GF-D8 (cell line): Measurements from ENCODE around the gene LRRC38.
"Not testable (repeated sequence)": the region's sequence is repeated elsewhere in the genome, so short reads cannot be mapped to it uniquely, and the experiment has no call there.

Experiments
- DNase-seq: peaks from one replicate; lab custom pipeline; 2025; lab: John Stamatoyannopoulos, UW

Gene LRRC38

GRCh38 chr1:13465515-13465914 is 48.3 kb downstream of the LRRC38 start:
- no peak for DNase-seq

DNA sequence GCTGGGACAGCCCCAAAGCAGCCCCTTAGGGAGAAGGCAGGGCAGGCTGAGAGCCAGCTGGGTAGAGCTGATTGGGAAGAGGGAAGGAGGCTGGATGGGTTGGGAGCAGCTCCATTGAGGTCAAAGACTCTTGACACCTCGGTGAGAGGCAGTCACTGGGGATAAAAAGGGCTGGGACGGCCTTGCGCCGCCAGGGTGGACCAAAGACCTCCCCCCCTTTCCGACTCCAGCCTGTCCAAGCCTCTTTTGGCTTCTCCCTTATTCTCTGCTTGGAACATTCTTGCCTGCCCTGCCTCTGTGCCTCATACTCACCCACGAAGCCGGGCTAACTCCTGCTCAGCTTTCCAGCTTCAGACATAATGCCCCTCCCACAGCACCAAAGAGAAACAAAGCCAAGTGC is 51.1 kb downstream of the LRRC38 start:
- no peak for DNase-seq

DNA sequence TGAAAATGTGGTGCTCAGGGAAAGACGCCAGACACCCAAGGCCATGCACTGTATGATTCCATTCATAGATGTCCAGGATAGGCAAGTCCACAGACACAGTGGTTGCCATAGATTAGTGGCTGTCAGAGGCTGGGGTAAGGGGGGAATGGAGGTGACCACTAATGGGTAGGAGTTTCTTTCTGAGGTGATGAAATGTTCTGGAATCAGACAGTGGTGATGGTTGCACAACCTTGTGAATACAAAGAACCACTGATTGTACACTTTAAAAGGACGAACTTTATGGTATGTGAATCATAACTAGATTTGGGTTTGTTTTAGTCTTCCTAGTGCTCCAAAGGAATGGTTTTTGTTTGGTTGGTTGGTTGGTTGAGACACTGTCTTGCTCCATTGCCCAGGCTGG is 51.8 kb downstream of the LRRC38 start:
- DNase-seq: no peak

- no peak for DNase-seq
Measured at GRCh38 chr1:13456904-13457532, 56.8 kb downstream of the LRRC38 start.

- DNase-seq: no peak
Measured at GRCh38 chr1:13451399-13451965, 62.3 kb downstream of the LRRC38 start.

- no peak for DNase-seq
Measured at GRCh38 chr1:13450204-13450603, 63.6 kb downstream of the LRRC38 start.

- DNase-seq: no peak
Measured at GRCh38 chr1:13443335-13443979, 70.3 kb downstream of the LRRC38 start.

DNA sequence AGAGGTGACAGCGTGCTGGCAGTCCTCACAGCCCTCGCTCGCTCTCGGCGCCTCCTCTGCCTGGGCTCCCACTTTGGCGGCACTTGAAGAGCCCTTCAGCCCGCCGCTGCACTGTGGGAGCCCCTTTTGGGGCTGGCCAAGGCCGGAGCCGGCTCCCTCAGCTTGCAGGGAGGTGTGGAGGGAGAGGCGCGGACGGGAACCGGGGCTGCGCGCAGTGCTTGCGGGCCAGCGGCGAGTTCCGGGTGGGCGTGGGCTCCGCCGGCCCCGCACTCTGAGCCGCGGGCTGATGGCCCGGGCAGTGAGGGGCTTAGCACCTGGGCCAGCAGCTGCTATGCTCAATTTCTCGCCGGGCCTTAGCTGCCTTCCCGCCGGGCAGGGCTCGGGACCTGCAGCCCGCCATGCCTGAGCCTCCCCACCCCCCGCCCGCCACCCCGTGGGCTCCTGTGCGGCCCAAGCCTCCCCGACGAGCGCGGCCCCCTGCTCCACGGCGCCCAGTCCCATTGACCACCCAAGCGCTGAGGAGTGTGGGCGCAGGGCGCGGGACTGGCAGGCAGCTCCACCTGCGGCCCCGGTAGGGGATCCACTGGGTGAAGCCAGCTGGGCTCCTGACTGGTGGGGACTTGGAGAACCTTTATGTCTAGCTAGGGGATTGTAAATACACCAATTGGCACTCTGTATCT is 74.6 kb downstream of the LRRC38 start:
- not testable (repeated sequence) for DNase-seq

- no peak for DNase-seq
Measured at GRCh38 chr1:13435458-13435857, 78.3 kb downstream of the LRRC38 start.

GRCh38 chr1:13433694-13434358 is 80.0 kb downstream of the LRRC38 start:
- not testable (repeated sequence) for DNase-seq

GRCh38 chr1:13432251-13432650 is 81.6 kb downstream of the LRRC38 start:
- DNase-seq: no peak

DNA sequence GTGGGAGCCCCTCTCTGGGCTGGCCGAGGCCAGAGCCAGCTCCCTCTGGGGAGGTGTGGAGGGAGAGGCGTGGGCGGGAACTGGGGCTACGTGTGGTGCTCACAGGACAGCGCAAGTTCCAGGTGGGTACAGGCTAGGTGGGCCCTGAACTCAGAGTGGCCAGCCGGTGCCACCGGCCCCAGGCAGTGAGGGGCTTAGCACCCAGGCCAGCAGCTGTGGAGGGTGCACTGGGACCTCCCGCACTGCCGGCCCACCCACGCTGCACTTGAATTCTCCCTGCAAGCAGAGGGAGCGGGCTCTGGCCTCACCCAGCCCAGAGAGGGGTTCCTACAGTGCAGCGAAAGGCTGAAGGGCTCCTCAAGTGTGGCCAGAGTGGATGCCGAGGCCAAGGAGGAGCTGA is 83.3 kb downstream of the LRRC38 start:
- DNase-seq: no peak
